NCI-H128 (cell line): ENCODE measurements around the gene SCGB2A2.
A peak's percentile ranks its signal among the peaks of the same experiment; 100 is the strongest.

Source experiments
- DNase-seq: peaks from one replicate; lab custom pipeline; 2025; ENCODE audit not compliant: unreplicated experiment; lab: John Stamatoyannopoulos, UW

The SCGB2A2 gene

DNA sequence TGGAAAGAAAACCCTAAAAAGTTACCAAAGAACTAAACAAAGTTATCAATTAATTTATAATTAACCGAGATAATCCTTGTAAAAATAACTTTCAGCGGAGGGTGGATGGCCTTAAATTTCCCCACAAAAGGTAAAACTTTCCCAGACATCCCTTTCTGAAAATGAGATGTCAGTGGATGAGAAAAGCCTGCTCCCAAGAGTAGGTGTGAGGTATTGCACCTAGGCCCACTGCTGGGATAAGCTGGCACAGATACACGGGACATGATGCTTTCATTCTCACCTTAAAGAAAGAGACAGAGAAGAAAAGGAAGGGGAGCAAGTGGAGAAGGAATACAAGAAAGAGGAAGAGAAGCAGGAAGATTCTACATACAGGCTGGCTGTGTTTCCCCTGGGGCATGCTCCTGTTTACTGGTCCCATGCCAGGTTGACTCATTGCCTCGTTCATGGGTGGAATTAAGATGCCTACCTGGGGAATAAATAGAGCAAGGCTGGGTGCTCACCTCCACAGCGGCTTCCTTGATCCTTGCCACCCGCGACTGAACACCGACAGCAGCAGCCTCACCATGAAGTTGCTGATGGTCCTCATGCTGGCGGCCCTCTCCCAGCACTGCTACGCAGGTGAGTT is at the start of gene SCGB2A2:
Gene SCGB2A2, plus strand, starts transcription at position 505 of the 625 bp plus-strand sequence. Its CDS starts 59 bp downstream, at position 564.
- no peak for DNase-seq

DNA sequence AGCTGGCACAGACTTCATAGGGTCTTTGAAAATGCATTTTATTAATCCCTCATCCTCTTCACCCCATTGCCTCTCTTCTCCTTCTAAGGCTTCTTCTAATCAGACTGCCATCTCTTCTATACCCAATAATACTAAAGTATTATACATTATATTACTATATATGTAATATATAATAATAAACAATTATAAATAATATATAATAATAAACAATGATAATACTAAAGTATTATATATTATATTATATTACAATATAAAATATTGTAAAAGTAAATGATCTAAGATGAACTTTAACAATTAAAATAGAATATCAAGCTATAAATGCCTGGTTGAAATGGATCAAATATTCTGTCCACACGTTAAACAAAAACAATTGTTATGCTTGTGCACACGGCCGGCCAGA is 48.5 kb upstream of the SCGB2A2 start:
- no peak for DNase-seq

DNA sequence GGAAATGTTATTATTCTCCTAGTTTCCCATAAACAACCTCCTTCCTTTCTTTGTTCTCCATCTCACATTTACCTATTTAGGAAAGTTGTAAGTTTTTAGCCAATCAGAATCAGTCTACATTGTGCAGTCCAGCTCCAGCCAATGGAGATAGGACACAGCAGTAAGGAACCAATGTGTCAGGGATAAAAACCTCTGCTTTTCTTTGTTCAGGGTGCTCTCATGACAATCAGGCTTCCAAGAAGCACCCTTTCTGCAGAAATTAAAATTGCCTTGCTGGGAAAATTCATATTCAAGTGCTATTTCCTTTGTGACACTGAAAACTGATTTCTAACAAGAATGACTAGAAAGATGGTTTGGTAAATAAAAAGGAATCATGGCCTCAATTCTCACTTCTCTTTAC is 46.9 kb upstream of the SCGB2A2 start:
- no peak for DNase-seq

DNA sequence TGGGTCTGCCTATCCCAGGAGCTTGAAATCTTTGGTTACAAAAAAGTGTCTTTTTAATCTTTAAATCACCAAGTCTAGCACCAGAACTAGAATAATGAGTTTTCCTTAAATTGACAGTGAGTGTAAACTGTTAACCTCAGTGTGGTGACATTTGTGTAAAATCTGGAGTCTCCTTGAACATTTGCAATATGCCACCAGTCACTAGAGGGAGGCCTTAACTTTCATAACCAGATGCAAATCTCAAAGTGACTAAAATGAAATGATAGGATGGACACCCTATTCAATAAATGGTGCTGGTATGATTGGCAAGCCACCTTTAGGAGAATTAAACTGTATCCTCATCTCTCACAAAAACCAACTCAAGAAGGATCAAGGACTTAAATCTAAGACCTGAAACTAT is 36.2 kb upstream of the SCGB2A2 start:
- no peak for DNase-seq

DNA sequence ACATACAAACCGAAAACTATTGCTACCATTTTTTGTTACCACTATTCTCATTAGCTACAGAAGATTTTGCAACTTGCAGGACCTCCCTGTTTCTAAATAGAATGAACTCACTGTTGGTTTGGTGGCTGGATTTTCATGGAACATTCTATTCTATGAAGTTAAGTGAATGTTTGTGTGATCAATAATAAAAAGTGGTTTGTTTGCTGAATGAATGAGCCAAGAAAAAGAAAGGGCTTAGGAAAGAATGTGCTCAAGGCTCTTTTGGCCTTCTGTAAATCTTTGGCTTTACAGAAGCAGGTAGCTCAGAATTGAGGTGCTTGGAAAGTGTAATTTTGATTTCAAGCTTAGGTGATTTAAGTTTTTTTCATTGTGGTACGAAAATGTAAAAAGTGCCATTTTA is 33.8 kb upstream of the SCGB2A2 start:
- no peak for DNase-seq

DNA sequence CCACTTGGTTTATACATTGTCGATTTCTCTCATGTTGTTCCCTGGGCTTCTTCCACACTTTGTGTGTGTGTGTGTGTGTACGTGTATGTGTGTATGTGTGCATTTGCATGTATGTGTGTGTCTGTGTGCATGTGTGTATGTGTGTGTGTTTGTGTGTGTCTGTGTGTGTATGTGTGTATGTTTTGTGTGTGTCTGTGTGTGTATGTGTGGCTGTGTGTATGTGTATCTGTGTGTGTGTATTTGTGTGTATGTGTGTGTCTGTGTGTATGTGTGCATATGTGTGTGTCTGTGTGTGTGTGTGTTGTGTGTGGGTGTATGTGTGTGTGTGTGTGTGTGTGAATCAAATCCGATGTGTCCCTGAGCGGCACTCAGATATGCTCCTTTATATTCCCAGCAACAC is 32.5 kb upstream of the SCGB2A2 start:
- no peak for DNase-seq

DNA sequence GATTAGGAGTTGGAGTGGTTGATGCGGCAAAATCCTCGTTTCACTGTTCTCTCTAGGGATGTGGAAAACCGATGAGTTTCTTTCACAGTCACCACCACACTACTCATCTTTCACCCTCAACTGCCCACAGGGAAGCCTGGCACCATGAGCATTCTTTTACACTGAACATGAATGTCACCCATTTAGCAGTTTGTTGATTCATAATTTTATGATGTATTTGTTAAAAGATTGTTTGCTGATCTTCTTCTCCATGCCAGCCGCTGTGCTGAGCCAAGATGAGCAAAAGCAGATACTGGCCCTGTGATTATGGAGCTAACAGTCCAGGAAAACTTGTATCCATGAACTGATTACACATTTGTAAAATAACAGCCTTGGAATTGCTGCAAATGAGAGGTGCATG is 31.8 kb upstream of the SCGB2A2 start:
- no peak for DNase-seq

DNA sequence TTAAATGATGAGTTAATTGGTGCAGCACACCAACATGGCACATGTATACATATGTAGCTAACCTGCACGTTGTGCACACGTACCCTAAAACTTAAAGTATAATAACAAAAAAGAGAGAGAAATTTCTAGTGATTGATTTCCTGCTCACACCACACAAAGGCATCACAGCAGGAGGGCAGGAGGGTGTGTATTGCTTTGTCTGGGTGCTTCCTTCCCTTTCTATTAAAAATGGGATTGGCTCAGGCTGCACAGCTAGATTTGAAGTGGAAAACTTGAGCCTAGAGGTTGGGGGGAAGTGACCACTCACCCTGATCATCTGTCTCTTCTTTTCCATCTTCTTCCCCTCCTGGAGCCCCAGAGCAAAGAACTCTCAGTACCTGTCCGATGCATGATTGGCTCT is 28.9 kb upstream of the SCGB2A2 start:
- no peak for DNase-seq

DNA sequence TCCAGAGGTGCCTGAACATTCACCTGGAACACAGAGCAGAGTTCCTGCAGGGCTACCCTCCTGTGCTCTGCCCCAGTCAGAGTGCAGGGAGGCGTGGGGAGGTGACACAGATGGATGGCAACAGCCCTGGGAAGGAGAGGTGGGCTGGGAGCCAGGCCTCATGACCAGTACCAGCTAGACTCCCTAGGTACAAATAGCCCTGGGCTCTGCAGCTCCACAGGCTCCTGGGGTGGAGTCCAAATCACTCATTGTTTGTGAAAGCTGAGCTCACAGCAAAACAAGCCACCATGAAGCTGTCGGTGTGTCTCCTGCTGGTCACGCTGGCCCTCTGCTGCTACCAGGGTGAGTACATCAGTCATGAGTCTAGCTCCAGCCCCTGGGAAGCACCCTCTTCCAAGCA is 27.9 kb upstream of the SCGB2A2 start, which contains the start of gene SCGB1D2:
Gene SCGB1D2, plus strand, starts transcription at position 219 of the 400 bp plus-strand sequence. Its CDS starts 69 bp downstream, at position 288.
- peak; percentile 46 for DNase-seq

DNA sequence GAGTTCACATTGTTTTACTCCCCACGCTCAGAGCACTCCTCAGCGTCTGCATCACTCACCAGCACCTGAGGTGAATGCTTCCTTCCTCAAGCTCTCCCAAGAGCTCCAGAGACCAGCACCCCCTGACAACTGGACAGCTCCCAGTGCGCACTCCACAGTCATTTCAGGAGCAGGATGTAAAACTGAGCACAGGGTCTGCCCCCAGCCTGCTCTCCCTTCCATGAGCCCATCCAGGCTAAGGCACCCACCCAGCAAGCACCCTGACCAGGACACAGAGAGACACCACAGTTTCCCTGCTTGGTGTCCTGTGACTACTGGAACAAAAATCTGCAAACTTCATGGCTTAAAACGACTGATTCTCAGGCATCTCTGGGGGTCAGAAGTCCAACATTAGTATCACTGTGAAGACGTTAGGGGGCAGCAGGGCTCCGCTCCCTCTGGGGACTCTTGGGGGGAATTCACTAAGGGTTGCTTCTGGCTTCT is 24.6 kb upstream of the SCGB2A2 start:
- no peak for DNase-seq

DNA sequence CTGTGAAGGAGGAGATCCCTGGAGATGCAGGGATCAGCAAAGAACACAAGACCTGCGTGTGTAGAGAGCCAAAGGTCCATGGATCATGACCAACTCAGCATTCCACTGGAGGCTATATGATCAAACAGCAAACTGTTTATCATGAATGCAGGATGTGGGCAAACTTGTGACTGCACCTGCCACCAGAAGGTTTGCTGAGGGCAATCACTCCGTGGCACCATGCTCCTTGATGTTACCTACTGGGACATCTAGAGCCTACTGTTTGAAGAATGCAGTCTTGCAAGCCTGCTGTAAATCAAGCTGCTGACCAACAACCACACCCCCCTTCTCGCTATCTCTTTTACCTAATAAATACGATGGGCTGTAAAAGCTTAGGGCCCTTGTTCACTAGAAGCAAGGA is 18.3 kb upstream of the SCGB2A2 start:
- DNase-seq, result no peak

DNA sequence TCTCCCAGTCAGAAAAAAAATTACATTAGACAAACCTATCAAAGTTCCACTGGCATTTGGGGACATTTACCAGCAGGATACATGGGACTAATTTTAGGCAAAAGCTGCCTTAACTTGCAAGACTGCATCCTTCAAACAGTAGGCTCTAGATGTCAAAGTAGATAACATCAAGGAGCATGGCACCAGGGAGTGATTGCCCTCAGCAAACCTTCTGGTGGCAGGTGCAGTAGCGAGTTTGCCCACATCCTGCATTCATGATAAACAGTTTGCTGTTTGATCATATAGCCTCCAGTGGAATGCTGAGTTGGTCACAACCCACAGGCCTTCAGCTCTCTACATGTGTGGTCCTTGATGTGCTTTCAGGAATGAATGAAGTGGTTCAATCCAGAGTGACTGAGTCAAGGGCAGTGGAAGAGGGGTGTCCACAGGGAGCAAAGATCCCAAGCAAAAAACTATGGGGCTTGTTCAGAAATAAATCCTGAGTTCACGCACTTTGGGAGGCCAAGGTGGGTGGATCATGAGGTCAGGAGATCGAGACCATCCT is 15.9 kb upstream of the SCGB2A2 start:
- no peak for DNase-seq

DNA sequence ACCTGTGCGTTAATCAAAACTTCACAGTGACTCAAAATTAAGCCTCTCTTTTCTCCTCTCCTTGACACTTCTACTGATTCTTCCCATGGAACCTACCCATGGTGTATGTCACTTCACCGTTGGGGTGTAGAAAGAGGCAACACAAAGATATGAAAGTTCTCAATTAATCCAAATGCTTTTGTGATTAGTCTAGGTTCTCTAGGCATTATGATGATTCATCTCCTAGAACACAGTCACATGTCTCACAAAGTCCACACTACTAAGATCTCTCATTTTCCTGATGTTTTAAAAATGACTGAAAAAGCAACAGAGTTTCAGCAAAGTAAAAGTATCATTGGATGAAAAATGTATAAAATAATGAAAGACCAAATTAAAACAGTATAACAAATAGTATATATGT is 13.7 kb upstream of the SCGB2A2 start:
- DNase-seq, result no peak

DNA sequence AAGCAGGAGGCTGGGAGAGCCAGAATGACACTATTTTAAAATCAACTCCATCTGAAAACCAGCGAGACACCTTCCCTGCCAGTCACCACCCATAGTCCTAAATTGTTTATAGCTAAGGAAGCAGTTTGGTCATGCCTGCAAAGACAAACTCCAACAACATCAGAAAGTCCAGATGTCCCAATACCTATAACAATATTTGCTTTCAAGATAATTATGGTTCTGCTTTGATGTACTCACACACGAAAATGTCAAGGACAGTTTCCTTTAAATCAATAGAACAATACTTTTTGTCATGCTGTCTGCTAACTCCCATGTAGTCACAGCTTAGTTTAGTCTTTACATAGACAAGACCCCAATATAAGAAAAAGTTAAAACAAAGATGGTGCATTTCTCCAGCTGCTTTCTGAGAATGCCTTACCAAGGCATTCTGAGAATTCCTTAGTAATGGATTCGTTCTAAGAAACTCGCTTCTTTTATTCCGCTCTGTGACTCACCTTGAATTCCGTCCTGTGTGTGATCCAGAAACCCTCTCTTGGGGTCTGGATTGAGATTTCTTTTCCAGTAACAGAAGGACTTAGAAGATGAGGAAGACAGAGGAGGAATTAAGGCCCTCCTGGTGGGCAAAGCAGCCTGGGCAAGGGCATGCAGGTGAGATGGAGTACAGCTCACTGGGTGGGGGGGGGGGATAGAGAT is 9.6 kb upstream of the SCGB2A2 start:
- DNase-seq, result no peak

DNA sequence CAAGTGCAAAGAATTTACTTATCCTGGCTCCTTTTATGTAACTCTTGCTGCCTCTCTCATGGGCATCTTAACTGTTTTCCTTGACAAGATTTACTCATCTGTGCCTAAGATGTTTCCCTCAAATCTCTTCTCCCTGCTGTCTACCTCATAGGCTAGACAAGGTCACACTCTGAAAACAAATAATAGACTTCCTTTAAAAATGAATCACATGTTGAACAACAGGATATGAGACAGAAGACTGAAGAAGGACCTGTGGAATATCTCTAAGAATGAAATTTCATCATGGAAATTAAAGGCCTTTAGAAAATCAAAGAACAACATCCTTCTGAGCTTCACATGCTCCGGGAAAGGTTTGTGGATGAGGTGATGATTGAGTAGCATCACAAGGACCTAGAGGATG is 6.0 kb upstream of the SCGB2A2 start:
- DNase-seq, result no peak

DNA sequence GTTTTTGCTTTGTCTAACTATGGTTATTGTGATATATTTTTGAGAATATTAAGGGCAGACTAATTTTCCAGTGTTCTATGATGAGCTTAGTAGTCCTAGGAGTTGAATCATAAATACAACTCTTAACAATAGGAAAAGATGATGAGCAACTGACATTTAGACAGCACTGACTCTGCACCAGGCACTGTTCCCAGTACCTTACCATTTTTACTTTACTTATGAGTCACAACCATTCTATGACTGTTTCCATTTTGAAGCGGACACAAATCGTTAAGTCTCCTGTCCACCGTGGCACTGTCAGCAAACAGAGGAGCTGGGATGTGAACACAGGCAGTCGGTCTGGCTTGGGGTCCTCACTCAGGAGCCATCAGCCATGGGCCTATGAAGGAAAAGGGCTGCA is 3.4 kb upstream of the SCGB2A2 start:
- no peak for DNase-seq

DNA sequence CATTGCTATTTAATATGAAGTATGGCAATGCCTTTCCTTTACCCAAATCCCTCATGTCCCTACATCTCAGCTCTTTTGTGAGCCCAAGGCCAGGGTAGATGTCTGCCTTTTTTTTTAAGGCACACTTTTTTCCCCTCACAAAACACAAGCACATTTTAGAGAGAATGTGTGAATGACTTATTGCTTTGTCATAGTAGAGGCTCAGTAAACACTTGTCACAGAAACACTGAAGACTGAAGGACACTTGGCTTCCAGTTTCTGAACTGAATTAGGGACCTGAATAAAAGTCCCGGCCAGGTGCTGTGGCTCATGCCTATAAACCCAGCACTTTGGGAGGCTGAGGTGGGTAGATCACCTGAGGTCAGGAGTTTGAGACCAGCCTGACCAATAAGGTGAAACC is 2.9 kb upstream of the SCGB2A2 start:
- no peak for DNase-seq

DNA sequence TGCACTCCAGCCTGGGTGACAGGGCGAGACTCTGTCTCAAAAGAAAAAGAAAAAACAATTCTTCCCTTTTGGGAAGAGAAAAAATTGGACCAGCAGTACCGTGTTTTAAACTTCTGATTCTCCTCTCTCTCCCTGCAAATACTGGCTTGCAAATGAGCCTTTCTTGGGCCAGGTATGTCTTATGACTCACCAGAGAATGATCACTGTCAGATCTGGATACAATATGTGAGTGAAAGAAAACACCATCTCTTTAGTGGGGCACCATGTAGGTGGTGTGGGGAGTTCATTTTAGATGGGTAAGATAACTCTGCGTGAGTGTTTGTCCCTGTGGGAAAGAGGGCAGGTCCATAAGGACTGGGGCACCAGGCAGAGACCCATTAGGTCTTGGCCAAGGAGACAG is 2.4 kb upstream of the SCGB2A2 start:
- DNase-seq, result no peak

DNA sequence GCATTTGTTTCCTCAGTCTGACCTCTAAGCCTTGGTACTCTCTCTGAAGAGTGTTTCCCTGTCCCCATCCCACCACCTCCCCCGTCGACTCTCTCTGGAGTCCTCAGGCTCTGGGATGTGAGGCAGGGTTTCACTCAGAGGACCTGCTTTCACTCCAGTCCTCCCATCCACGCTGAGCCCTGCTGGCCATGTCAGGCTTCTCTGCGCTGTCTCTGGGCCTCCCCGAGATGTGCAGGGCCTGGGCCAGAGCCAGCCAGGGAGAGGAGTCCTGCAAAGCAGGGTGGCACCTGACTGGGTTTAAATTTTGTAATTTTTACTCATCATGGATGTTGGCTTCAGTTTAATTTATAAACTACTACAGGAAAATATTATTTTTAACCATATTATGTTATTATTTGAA is 3.3 kb downstream of the SCGB2A2 start:
- DNase-seq, result no peak

DNA sequence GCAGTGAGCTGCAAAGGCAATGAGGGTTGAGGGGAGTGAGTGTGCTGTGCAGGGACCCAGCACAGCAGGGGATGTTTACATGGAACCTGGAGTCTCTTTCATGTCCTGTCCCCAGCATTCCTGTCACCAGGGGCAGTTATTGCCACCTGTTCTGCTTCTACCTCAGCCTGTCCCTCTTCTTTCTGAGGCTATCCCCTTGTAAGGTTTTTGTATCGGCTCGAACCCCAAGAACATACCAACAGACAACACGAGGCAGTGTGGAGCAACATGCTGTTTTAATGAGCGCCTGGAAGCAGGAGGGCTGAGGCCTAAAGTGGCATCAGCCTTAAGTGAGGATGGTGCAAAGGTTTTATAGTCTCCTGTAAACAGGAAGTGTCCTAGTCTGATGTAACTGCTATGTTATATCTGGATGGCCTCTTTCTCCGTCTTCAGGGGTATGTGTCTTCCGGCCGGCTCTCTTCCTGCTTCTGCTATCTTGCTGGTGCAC is 3.9 kb downstream of the SCGB2A2 start:
- no peak for DNase-seq

DNA sequence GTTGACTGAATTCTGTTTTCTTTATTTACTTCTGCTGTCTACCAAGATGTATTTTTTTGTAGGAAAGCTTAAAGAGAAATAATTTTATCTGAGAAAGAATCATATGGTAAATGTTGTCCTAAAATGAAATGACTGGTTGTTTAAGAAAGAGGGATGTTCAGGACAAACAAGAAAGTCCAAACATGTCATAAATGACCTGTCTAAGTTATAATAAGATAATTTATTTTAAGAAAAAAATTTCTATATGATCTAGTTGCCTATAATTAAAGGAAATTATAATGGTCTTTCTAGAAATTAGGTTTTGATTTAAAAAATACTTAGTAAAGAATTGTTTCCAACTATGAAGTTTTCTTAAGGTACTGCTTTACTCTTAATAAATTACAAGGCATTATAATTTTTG is 10.5 kb downstream of the SCGB2A2 start:
- no peak for DNase-seq

DNA sequence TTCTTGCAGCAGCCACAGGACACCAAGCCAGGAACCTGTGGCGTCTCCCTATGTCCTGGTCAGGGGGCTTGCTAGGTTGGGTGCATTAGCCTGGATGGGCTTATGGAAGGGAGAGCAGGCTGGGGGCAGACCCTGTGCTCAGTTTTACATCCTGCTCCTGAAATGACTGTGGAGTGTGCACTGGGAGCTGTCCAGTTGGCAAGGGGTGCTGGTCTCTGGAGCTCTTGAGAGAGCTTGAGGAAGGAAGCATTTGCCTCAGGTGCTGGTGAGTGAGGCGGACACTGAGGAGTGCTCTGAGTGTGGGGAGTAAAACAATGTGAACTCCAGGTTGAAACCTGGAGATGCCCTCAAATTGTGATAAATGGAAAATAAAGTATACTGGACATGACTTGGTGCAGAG is 25.5 kb downstream of the SCGB2A2 start:
- DNase-seq, result no peak
